Non-pigmented ciliary epithelial cell (primary cell): Measurements from ENCODE around the gene COLEC12.

ENCODE experiments used
- DNase-seq: peaks from one replicate; pipeline ENCODE4 v3.0.0-alpha.2; 2010; ENCODE audit warnings: low read depth

Gene COLEC12

DNA sequence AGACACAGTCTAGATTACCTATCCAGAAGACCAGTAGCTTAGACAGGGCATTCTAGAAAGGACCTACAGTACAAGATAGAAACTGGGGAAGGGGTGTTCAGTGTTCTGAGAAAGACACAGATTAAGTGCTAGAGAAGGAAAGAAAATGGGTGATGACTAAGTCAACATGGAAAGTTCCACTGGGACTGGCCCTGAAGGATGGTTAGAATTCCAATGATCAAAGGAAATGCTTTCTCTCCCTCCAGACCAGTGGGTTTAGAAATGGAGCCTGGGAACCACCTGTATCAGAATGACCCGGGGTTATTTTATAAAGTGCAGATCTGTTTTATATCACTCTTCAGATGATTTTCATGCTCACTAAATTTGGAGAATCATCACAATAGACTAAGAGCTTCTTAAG, 5.8 kb upstream of the COLEC12 start:
- no peak for DNase-seq

DNA sequence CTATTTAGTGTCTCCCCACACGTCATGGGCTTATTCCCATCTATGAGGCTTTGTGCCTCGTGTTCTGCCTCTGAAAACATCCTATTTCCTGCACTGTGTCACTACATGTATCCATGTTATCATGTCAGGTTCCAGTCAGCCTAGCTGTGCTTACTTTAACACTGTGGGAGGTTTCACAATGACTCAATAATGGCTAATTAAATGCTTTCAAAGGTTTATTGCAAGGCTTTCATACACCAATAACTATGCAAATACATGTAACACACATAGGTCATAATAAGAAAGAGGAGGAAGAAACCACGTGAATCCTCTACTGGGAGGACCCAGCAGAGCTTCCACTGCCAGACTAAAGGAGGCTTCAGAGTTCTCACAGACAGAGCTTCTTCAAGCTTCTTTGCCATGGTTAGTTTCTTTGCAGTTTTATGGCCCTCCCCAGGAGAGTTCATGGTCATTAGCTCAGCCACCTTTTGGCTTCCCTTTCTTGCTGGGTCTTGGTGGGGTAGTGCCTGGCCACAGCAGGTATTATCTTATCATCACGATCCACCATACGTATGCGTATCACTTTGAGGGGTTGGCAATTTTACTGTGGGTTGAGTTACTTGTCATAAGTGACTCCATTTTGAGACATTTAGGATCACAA, 5.1 kb upstream of the COLEC12 start:
- DNase-seq: no peak

DNA sequence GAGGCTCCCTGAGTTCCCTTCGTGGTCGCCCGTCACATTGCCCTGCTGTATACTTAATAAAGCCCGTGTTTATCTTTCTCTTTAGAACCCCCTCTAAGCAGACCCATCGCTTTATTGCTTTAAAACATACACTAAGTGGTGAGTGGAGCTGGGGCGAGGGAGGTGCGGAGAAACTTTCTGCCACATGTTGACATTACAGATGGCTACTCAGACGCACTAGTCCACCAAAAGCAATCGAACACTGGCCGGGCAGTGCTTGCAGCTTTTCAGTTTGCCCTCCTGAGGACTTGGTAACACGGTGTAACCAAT, 859 bp upstream of the COLEC12 start:
- DNase-seq: no peak

DNA sequence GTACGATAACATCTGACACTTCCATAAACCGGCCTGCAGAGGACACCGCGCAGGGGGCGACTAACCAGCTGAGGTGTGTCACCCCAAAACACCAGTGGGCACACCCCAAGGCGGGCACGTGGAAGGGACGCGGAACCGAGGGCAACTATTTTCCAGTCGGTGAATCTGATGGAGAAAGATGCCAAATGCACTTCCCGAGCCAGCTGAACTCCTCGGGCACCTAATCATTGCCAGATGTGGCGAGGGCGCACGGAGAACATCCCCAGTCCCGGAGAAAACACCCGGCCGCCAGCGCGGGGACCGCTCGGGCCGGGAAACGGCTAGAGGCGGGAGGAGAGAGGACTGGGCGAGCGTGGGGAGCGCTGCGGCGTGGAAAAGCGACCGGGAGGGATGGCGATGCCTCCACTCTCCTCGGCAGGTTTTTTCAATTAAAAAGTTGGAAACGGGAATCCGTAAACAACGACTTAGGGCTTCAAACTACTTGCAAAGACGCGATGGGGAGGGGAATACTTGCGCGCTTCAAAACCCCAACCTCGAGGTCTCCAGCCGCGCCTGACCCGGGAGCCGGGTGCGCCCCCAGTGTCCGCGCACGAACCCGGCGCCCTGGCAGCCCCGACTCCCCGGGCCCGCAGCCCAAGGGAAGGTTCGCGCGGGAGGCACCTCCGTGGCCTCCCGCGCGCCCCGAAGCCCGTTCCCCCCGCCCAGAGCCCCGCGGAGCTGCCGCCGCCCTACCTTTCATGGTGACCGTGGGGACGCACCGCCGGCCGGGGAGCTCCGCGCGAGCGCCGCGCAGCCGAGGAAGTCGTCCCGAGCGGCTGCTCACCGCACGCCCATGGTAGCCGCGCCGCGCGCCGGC, 497 bp downstream of the COLEC12 start:
- no peak for DNase-seq

DNA sequence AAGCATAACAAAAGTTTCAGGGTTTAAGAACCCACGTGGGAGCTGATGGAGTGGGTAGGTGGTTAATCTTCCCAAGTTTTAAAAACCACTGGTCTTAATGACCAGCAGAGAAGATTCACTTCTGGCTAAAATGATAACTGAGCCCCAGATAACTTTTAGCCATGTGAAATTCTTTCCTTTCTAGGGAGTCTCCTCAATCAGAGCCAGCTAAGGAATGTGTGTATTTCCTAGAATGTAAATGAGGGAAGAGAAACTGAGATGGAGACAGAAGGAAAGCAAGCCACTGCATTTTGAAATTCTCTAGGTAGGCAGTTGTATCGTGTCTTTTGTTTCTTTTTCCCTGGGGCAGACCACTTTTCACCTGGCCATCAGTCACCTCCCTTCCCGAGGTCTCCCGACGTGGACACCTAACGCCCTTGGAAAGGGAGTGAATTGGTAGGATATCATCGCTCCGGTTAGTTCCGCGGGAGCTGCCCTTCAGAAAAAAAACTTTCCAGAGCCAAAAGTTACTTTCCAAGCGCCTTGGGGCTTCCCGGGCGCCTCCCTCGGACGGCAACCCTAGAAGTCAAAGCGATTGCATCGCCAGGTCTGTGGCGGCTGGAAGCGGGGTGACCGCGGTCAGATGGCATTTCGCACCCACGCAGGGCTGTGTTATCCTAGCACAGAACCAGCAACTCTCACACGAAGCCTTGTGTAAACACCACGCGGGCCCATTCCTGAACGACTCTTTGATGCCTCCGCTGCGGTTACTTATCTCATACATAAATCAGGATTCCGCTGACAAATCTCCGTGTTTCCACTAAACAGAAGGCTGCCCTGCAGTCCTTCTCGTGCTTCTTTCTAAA, 1.3 kb downstream of the COLEC12 start:
- DNase-seq: peak; percentile 76

DNA sequence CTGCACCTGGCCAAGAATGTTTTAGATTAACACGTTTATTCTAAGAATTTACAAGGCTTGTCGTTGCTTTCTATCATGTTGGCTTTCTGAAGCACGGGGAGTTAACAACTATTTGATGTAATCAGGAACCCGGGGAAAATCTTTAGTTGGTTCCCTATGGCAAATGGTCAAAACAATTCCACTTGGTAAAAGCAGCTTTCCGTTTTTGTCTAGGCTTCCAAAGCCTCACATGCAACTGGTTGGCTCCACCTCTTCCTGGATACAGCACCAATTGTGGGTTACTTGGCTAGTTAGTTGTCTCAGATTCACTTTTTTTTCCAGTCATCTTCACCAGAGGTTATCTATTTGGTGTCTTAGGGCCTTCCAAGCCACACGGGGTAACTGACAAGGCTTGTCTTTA, 2.8 kb downstream of the COLEC12 start:
- DNase-seq: no peak

DNA sequence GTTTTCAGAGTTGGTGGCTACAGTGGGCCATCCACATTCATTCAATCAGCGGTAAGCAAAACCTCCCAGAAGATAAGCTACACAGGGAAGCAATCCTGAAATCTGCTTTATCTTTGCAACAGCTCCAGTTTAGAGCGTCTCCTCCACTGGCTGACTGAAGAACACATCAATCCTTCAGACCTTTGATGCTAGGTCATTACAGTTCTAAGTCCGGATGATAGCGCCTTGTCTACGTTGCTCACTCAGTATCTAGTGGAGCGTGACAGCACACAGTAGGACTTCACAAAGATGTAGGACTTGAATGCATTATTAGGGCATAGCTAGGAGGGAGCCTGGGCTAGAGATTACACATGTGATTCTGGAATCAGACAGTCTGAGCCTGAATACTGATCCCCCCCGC, 5.0 kb downstream of the COLEC12 start:
- no peak for DNase-seq

DNA sequence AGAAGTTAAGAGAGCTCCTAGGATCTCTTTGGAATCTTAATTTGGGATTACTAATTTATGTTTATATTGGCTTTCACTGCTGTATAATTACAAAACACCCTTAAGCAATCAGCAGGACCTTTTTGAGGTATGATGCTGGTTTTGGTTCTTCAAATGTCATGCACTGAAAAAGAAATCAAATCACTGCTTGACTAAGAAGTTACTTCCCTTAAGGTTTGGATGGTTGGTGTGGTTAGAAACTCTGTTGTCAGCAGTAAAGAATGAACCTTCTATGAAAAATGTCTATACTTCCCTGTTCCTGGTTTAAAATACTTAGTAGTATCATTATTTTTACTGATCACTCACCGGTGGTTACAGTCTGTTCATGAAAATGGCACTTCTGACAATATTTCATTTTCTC, 5.5 kb downstream of the COLEC12 start:
- DNase-seq: no peak

DNA sequence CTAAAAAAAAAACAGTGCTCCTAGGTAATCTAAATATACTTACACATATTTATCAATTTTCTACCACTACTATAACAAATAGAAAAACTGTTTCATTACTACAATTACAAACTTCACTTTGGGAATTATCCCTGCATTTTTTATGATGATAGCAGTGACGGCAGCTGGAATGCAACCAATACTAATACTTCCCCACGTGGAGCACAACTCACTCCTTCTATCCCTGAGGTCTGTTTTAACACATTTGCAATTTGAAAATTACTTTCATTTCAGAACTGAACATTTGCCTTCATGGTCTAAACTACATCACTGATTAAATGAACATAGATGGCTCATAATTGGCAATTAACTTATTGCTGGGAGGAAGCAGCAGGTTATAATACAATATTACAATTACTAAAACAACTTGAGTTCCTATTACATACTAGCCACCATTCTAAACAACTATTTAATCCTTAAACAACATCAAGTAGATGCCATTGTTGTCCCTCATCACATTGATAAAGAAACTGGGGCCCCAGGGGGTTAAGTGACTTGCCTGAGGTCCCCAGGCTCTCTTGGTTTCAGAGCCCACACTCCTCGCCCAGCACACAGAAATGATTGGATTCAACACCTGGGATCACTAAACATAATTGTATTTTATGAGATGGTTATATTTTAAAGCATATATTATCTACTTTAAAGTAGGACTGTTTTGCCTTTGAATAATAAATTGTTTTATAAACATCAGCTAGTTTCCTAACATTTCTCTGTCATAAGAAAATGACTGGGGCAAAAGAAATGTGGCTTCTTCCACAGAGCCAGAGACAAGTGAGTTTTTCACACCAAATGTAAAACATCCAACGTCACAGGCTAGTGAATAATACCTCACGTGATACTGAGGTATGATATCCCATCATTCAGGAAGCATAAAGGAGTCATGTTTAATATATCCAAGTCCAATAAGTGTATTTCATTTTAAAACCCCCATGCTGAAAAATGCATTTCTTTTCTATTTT, 6.2 kb downstream of the COLEC12 start:
- DNase-seq: no peak

DNA sequence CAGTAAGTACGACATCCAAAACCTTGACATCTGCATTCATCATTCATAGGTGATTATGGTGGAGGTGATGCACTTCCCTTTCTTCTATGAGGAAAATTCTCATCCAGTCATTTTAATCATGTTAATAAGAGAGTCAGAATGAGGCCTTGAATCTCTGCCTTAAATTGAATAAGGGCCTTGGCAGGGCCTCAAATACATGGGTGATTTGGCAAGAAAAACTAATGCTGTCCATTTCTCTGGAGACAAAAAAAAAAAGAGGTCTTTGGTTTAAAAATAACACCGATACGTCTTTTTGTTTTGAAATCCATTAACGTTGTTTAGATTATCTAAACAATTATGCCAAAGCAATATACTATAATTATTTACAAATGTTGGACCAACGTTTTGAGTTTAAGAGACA, 8.1 kb downstream of the COLEC12 start:
- DNase-seq: no peak

DNA sequence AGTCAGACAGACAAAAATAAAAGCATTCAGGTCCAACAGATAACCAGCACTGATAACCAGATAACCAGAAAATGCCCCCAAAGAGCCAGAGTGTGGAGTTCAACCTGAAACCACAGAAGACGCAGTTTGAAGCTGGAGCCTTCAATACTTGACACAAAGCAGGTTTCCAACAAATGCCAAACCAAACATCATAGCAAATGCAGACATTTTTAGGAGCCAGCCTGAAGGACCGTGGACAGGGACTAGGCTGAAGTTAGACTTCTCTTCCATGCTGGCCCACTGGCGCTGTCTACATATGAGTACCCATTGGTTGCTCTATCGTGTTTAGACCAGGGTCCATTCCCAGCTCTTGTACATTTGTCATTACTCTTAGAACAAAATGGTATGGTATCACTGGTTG, 9.9 kb downstream of the COLEC12 start:
- no peak for DNase-seq

DNA sequence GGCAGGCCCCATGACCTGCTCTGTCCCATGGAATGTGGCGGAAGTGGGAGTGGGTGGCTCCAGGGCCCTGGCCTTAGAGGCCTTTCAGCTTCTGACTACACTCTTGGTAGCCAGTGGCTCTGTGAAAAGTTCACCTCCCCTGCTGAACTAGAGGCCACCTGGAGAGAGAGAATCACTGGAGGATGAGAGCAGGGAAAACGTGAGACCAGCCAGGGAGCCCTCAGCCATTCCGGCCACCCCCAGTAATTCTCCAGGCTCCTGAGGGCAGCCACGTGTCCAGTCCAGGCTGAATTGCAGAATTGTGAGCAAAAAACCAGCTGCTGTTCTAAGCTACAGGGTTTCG, 10.5 kb downstream of the COLEC12 start:
- no peak for DNase-seq

DNA sequence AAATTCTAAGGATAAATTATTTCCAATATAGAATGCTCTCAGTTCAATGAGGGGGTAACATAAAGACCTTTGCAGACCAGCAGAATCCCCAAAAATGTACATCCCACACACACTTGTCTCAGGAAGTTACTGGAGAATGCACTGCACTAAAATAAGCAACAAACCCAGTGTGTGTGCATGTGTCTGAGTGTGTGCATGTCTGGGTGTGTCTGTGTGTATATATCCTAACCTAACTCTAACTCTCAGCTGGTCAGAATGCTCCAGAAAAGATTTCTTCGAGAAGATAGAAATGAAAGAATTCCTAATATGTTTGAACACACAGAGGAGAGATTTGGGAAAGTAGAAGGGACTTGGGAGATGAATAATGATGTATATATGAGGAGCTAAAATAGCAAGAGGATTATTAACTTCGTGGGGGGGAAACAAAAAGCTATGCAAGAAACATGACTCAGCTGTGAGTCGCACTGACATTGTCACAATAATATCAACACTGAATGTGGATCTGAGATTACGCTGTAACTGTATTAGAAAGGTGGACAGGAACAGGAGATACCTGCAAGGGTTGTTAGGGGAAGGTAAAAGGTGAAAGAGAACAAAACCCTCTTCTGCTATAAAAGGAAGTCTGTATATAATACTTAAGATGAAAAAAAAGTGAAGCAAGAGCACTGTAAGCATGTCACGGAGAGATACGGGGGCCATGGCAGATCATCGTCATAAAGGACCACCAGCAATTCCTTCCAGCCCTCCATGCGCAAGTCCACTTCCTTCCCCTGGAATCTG, 11.1 kb downstream of the COLEC12 start:
- DNase-seq: no peak

DNA sequence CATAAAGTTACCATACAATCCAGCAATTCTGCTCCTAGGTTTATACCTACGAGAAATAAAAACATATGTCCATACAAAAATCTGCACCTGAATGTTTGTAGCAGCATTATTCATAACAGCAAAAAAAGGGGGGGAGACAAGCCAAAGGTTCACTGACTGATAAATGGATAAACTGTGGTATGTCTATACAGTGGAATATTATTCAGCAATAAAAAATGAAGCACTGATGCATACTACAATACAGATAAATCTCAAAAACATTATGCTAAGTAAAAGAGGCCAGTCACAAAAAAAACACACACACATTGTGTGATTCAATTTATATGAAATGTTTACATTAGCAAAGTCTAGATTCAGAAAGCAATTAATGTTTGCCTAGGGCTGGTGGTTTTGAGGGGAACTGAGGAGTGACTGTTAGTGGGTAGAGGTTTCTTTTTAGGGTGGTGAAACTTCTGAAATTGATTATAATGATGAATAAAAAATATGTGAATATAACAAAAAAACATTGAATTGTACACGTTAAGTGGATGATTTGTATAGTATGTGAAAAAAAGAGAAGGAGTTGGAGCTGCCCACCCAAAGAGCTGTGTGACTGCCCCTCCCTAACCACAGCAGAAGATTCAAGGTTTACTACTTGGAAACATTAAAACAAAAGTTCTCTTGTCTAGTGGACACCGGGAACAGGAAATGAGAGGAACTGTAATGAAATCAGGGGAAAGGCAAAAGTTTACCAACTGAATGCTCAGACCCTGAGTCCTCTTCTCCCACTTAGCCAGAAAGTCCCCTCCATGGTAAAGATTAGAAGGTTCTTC, 13.4 kb downstream of the COLEC12 start:
- no peak for DNase-seq

DNA sequence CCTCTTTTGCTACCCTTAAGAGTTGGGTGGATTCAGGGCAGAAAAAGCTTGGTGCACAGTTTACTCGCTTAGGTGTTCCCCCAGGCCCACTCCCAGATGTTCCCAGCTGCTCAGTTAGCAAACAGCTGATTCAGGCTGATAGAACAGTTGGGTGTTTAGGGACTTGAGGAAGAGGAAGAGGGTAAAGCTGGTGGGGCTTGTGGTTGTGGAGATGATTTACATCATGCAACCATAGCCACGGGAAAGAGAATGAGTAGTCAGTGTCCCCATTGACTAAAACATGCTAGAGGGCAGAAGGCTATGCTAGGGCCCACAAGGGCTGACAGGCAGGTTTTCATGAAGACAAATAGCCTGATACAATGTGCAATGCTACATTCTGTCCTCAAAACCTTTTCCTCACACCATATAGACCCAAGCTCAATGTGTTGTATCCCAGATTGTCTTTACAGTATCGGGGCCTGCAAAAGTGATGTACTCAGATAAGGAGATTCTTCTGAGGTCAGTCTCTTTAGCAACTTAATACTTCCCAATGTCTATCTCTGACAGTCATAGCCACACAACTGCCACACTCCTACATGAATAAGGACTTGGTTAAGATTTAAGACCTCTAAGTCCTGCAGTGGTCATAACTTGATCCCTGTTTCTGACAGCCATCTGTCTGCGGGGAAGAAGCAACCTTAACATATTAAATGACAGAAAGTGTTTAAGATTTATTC, 15.6 kb downstream of the COLEC12 start:
- no peak for DNase-seq

DNA sequence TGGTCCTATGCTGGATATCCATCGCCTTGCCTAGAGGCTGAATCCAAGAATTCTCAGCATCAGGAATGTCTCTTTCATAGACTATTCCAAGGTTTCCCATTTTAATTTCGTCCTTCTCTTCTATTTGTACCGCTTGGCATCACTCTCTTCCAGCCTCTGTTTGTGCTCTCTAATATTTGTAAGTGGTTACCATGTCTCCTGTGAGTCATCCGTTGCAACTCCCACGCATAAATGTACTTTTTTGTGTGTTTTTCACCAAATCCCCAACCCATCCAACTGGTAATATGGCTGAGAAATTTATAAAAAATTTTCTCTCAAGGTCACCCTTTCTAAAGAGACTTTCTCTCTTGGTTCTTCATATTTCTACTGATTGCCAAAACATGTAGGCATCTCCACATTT, 21.8 kb downstream of the COLEC12 start:
- peak; percentile 60 for DNase-seq

DNA sequence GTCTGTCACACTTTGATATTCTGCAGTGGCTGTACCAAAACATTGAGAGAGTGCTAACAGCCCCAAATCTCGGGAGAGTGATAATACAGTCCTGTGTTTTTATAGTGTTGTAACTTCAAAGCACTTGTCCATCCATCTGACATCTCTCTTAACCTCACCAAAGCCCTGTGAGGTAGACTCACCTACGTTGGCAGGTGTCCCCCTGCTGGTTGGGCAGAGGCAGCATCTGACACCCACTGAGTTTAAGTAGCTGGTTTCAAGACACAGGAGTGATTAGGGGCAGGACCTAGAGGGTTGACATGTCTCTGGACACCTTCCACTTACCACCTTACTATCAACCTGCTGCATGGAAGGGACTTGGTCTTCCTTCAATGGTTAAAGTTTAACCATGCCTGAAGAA, 22.9 kb downstream of the COLEC12 start:
- DNase-seq: no peak

DNA sequence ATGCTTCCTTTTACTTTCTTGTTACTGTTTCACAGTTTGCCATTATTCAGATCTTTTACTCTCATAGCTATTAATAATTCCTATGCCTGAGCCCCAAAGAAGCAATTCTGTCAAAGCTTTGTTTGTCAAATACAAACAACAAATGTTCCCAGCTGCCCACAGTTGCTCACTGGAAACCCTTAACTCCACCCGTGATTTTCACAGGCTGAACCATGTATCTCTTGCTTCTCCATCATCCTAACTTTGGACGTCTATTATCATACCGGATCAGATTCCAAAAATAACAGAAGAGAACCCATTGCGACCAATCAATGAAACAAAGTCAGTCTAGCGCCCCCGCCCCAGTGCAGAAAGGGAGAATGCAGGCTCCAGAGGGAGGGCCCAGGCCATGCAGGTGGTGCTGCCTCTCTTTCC, 24.2 kb downstream of the COLEC12 start:
- DNase-seq: no peak

DNA sequence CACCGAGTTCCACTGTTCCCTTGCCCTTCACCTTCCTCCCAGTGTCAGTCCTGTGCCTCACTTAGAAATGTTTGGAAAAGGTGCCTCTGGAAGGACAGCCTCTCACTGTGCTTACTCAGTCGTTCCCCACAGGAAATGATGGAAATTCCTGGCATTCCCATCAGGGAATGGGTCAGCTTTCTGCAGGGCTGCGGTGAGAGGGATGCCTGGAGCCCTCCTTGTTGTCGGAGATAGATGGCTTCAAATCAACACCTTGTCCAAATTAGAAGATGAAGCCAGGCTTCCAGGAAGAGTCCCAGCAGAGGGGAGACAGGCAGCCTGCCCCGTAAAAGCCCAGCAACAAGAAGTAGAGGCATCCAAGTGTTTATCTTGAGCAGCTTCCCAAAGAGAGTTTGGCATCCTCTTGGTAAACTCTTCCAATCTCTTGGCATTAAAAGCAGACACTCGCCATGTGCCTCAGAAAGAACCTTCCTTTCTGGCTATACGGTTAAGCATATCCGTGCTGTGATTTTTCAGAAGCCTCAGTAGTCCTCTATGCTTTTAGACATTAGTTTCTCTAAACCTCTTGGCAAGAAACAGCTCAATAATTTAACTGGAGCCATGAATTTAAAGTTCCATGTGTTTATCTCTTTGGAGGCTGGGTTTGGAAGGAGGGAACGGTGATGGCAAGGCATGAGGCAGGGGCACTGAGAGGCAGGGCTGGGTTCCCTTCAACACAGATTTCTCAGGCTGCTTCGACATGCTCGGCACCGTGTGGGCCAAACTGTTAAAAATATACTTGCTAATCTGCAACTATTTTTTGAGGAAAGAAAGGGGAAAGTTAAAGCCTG, 25.1 kb downstream of the COLEC12 start:
- no peak for DNase-seq
